Esophagus muscularis mucosa (tissue), 4 donors: ENCODE data around the gene ZNF670.

Experiments used
- EP300 ChIP-seq: sonication (generic); formaldehyde crosslinking; IDR thresholded peaks from one replicate; pipeline ENCODE4 v1.6.1; 2017; ENCODE audit warnings: antibody characterized with exemption
- POLR2A ChIP-seq: fragments of 450-650 bp; IDR thresholded peaks from one replicate; pipeline ENCODE4 v1.6.1; 2017; ENCODE audit warnings: antibody characterized with exemption, moderate library complexity, mild to moderate bottlenecking, low read depth
- POLR2AphosphoS5 ChIP-seq, 2 donors: sonication (generic); formaldehyde crosslinking; IDR thresholded peaks; one replicate each; pipeline ENCODE4 v1.6.1; 2017; ENCODE audit warnings: antibody characterized with exemption in 2 of 2
- TF ChIP-seq, protein P1 (sequence below), 3 experiments: fragments of 200-600 bp in 2 of 3; fragments of 450-650 bp in 1 of 3; sonication (generic) in 2 of 3; IDR thresholded peaks; one replicate each; pipeline ENCODE4 v1.5.1; 2017 to 2019; ENCODE audit warnings: antibody characterized with exemption in 3 of 3, mild to moderate bottlenecking in 2 of 3, moderate library complexity in 1 of 3

DNA sequence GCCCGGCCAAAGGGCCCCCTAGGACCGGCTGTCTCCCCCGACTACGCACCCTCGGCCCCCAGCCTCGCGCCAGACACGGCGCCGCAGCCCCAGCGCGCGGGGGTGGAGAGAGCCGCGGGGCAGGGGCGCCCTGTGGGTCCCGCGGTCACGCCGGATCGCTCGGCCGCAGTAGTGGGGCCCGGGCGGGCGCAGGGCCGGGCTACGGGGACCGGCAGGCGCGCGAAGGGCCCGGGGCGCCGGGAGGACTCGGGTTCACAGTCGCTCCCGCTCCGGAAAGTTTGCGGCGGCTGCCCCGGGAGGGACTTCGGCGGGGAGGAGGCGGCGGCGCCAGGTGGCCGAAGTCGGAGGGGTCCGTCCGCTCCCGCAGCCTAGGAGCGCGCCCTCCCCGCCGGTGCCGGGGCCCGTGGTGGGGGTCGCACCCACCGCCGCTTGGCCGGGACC lies 32.7 kb upstream of the ZNF670 start:
- TF ChIP-seq, protein P1, sequence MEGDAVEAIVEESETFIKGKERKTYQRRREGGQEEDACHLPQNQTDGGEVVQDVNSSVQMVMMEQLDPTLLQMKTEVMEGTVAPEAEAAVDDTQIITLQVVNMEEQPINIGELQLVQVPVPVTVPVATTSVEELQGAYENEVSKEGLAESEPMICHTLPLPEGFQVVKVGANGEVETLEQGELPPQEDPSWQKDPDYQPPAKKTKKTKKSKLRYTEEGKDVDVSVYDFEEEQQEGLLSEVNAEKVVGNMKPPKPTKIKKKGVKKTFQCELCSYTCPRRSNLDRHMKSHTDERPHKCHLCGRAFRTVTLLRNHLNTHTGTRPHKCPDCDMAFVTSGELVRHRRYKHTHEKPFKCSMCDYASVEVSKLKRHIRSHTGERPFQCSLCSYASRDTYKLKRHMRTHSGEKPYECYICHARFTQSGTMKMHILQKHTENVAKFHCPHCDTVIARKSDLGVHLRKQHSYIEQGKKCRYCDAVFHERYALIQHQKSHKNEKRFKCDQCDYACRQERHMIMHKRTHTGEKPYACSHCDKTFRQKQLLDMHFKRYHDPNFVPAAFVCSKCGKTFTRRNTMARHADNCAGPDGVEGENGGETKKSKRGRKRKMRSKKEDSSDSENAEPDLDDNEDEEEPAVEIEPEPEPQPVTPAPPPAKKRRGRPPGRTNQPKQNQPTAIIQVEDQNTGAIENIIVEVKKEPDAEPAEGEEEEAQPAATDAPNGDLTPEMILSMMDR (IDR thresholded peaks at IDR 0.05): no peak
- no peak for TF ChIP-seq POLR2A
- no peak for TF ChIP-seq POLR2AphosphoS5 (IDR thresholded peaks at IDR 0.05)
- no peak for TF ChIP-seq EP300
